SW 1271 (cell line): ENCODE results near the gene OPCML.

Source experiments
- DNase-seq, 2 experiments: peaks; one replicate each; lab custom pipeline; 2025; lab: John Stamatoyannopoulos, UW

Gene OPCML

GRCh38 chr11:132561937-132562336, 970.4 kb downstream of the OPCML start:
- DNase-seq = no peak

- DNase-seq = no peak
These were observed 972.8 kb downstream of the OPCML start for GRCh38 chr11:132559331-132560036.

GRCh38 chr11:132556316-132556715, 976.0 kb downstream of the OPCML start:
- DNase-seq = no peak

- no peak for DNase-seq
These were observed 976.7 kb downstream of the OPCML start for GRCh38 chr11:132555617-132556016.

GRCh38 chr11:132551016-132551415, 981.3 kb downstream of the OPCML start:
- no peak for DNase-seq

- DNase-seq = no peak
These were observed 982.7 kb downstream of the OPCML start for GRCh38 chr11:132549561-132549960.

GRCh38 chr11:132549001-132549400, 983.3 kb downstream of the OPCML start:
- DNase-seq = no peak

GRCh38 chr11:132544007-132544406, 988.3 kb downstream of the OPCML start:
- DNase-seq = no peak

GRCh38 chr11:132541794-132542193, 990.5 kb downstream of the OPCML start:
- no peak for DNase-seq

- no peak for DNase-seq
These were observed 991.7 kb downstream of the OPCML start for GRCh38 chr11:132540581-132540980.

- no peak for DNase-seq
These were observed 992.5 kb downstream of the OPCML start for GRCh38 chr11:132539590-132540368.

- no peak for DNase-seq
These were observed 993.7 kb downstream of the OPCML start for GRCh38 chr11:132538642-132539041.

GRCh38 chr11:132535830-132536229, 996.5 kb downstream of the OPCML start:
- no peak for DNase-seq

GRCh38 chr11:132531921-132532320, 1000.4 kb downstream of the OPCML start:
- DNase-seq = no peak

- no peak for DNase-seq
These were observed 1004.1 kb downstream of the OPCML start for GRCh38 chr11:132528181-132528580.

- no peak for DNase-seq
These were observed 1008.4 kb downstream of the OPCML start for GRCh38 chr11:132523929-132524328.

GRCh38 chr11:132520199-132520598, 1012.1 kb downstream of the OPCML start:
- no peak for DNase-seq

- DNase-seq = no peak
These were observed 1013.0 kb downstream of the OPCML start for GRCh38 chr11:132519241-132519815.

- no peak for DNase-seq
These were observed 1027.7 kb downstream of the OPCML start for GRCh38 chr11:132504501-132505041.

GRCh38 chr11:132501356-132501755, 1030.9 kb downstream of the OPCML start:
- DNase-seq = no peak

GRCh38 chr11:132499661-132500060, 1032.6 kb downstream of the OPCML start:
- DNase-seq = no peak

- DNase-seq = no peak
These were observed 1036.0 kb downstream of the OPCML start for GRCh38 chr11:132496341-132496740.

GRCh38 chr11:132493801-132494200, 1038.5 kb downstream of the OPCML start:
- DNase-seq = no peak
